Measurements from ENCODE around the gene UBN2. TPM values are rescaled to one million over a fixed set of nuclear protein-coding genes. Genes with fewer than 3 reads are reported as not detected.

The UBN2 gene
- polyA plus RNA-seq, 1 donor (not counting 4 experiments of a cell fraction or from before 2014, with no cell fraction given), result 3.0 TPM

DNA sequence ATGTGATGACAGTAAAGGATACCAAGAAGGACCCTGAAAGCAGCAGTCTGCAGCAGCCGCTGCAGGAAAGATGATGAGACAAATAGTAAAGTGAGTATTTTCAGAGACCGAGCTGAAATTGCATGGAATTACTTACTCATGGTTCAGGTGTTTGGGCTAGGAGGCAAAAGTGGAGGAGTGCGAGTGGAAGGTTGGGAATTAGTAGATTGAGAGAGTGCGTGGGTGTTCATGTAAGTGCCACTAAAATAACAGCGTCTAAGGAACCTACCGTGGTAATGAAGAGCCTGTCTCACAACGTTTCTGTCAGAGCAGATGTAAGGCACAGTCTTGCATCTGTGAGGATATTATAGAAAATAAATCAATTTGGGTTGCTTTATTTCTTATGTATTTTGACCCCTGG, 61.8 kb downstream of the UBN2 start:
- no peak for FAIRE-seq
- dilution Hi-C loops (cut with MboI; ENCODE audit: extremely low pct_ligation_motif_present, low sequenced_read_pairs), result no loop called here

DNA sequence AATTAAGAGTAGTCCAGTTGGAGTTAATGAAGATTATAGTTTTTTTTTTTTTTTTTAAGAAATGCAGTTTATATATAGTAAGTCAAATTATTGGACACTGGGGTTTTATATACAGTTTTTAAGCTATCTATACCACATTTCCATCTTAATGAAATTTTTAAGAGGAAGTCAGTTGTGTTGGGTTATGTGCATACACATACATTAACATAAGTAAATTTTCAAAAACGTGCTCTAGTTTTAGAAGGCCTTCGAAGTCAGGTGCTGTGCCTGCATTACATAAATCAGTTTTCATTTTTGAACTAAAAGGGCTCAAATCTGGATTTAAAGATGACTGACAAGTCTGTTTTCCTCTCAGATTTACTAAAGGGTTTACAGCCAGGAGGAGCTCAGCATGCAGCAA, 62.5 kb downstream of the UBN2 start:
- Histone ChIP-seq H3K27me3 (ENCODE audit: control insufficient read depth, extremely low read depth, insufficient read depth, low read length) (no peaks in the 10 kb centered on the region), H3K27ac (ENCODE audit: control insufficient read depth, insufficient read depth, low read length) (no peak overlapping the region), H3K9ac (ENCODE audit: control insufficient read depth, extremely low read depth, insufficient read depth, low read length) (no peak overlapping the region), H2AFZ (ENCODE audit: control insufficient read depth, low read length) (no peak overlapping the region), H3K79me2 (ENCODE audit: control insufficient read depth, insufficient read depth, low read length) (no peaks in the 10 kb centered on the region), H3K4me3 (ENCODE audit: control insufficient read depth in 2 of 3, extremely low read depth in 1 of 3, insufficient read depth in 2 of 3, low read depth in 1 of 3, low read length in 3 of 3) (no peak overlapping the region), H3K4me1 (ENCODE audit: control insufficient read depth, extremely low read depth, insufficient read depth, low read length) (no peaks in the 10 kb centered on the region), H3K4me2 (ENCODE audit: control insufficient read depth, extremely low read depth, insufficient read depth, low read depth, low read length) (no peak overlapping the region), H4K20me1 (ENCODE audit: control insufficient read depth, extremely low read depth, insufficient read depth, low read length) (no peaks in the 10 kb centered on the region), H3K9me3 (ENCODE audit: control insufficient read depth, low read depth, low read length) (no peaks in the 10 kb centered on the region), H3K9me1 (ENCODE audit: control insufficient read depth, extremely low read depth, insufficient read depth, low read length) (no peaks in the 10 kb centered on the region), H3K36me3 (ENCODE audit: control insufficient read depth in 2 of 2, extremely low read depth in 1 of 2, insufficient read depth in 2 of 2, low read length in 2 of 2) (peaks cover 2 to 3% of the 10 kb centered on the region in 2 experiments)
- TF ChIP-seq, protein P1, sequence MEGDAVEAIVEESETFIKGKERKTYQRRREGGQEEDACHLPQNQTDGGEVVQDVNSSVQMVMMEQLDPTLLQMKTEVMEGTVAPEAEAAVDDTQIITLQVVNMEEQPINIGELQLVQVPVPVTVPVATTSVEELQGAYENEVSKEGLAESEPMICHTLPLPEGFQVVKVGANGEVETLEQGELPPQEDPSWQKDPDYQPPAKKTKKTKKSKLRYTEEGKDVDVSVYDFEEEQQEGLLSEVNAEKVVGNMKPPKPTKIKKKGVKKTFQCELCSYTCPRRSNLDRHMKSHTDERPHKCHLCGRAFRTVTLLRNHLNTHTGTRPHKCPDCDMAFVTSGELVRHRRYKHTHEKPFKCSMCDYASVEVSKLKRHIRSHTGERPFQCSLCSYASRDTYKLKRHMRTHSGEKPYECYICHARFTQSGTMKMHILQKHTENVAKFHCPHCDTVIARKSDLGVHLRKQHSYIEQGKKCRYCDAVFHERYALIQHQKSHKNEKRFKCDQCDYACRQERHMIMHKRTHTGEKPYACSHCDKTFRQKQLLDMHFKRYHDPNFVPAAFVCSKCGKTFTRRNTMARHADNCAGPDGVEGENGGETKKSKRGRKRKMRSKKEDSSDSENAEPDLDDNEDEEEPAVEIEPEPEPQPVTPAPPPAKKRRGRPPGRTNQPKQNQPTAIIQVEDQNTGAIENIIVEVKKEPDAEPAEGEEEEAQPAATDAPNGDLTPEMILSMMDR (optimal IDR thresholded peaks at IDR 0.05 in 1 of 3, IDR thresholded peaks at IDR 0.05 in 1 of 3, conservative IDR thresholded peaks at IDR 0.05 in 1 of 3; ENCODE audit: extremely low read depth in 1 of 3, insufficient read depth in 2 of 3, low read length in 3 of 3), result no peak
- no peak for TF ChIP-seq EZH2 (IDR thresholded peaks at IDR 0.05; ENCODE audit: low read length)
- dilution Hi-C loops (cut with MboI; ENCODE audit: extremely low pct_ligation_motif_present, low sequenced_read_pairs), result no loop called here
- DNase-seq (ENCODE audit: low read depth, low spot score) (no peak), FAIRE-seq (no peak)

More for the DNA sequence above, 61.8 kb downstream of the UBN2 start:
- H3K9me1 ChIP-seq (ENCODE audit: control insufficient read depth, extremely low read depth, insufficient read depth, low read length), result no peaks in the 10 kb centered on the region
- peaks cover 2 to 3% of the 10 kb centered on the region in 2 experiments for H3K36me3 ChIP-seq (ENCODE audit: control insufficient read depth in 2 of 2, extremely low read depth in 1 of 2, insufficient read depth in 2 of 2, low read length in 2 of 2)
- H3K9me3 ChIP-seq (ENCODE audit: control insufficient read depth, low read depth, low read length), result no peaks in the 10 kb centered on the region
- no peaks in the 10 kb centered on the region for H3K27me3 ChIP-seq (ENCODE audit: control insufficient read depth, extremely low read depth, insufficient read depth, low read length)
- DNase-seq (ENCODE audit: low read depth, low spot score), result no peak
- TF ChIP-seq EZH2 (IDR thresholded peaks at IDR 0.05; ENCODE audit: low read length), result no peak
- no peak overlapping the region for H3K27ac ChIP-seq (ENCODE audit: control insufficient read depth, insufficient read depth, low read length)
- no peaks in the 10 kb centered on the region for H3K79me2 ChIP-seq (ENCODE audit: control insufficient read depth, insufficient read depth, low read length)
- H3K4me3 ChIP-seq (ENCODE audit: control insufficient read depth in 2 of 3, extremely low read depth in 1 of 3, insufficient read depth in 2 of 3, low read depth in 1 of 3, low read length in 3 of 3), result no peak overlapping the region
- no peak overlapping the region for H3K4me2 ChIP-seq (ENCODE audit: control insufficient read depth, extremely low read depth, insufficient read depth, low read depth, low read length)
- no peaks in the 10 kb centered on the region for H4K20me1 ChIP-seq (ENCODE audit: control insufficient read depth, extremely low read depth, insufficient read depth, low read length)
- H2AFZ ChIP-seq (ENCODE audit: control insufficient read depth, low read length), result no peak overlapping the region
- H3K4me1 ChIP-seq (ENCODE audit: control insufficient read depth, extremely low read depth, insufficient read depth, low read length), result no peaks in the 10 kb centered on the region
- no peak overlapping the region for H3K9ac ChIP-seq (ENCODE audit: control insufficient read depth, extremely low read depth, insufficient read depth, low read length)

DNA sequence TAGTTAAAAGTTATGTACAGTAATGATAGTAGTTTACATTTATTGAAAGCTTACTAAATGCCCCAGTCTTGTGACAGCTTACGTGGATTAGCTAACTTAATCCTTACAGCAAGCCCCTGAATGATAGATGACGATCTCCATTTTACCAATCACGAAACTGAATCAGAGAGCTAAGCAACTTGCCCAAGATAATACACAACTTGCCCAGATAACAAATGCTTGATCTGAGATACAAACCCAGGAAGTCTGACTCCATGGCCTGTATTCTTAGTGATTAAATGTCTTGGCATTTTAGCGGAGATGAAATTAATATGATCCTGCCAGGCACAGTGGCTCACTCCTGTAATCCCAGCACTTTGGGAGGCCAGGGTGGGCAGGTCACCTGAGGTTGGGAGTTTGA, 63.2 kb downstream of the UBN2 start:
- H3K27me3 ChIP-seq (ENCODE audit: control insufficient read depth, extremely low read depth, insufficient read depth, low read length), result no peaks in the 10 kb centered on the region
- TF ChIP-seq, protein P1 (optimal IDR thresholded peaks at IDR 0.05 in 1 of 3, IDR thresholded peaks at IDR 0.05 in 1 of 3, conservative IDR thresholded peaks at IDR 0.05 in 1 of 3; ENCODE audit: extremely low read depth in 1 of 3, insufficient read depth in 2 of 3, low read length in 3 of 3), result no peak
- FAIRE-seq (no peak), DNase-seq (ENCODE audit: low read depth, low spot score) (no peak)
- H3K9ac ChIP-seq (ENCODE audit: control insufficient read depth, extremely low read depth, insufficient read depth, low read length), result no peak overlapping the region
- H3K9me3 ChIP-seq (ENCODE audit: control insufficient read depth, low read depth, low read length), result no peaks in the 10 kb centered on the region
- no peak overlapping the region for H3K4me2 ChIP-seq (ENCODE audit: control insufficient read depth, extremely low read depth, insufficient read depth, low read depth, low read length)
- H3K27ac ChIP-seq (ENCODE audit: control insufficient read depth, insufficient read depth, low read length), result no peak overlapping the region
- no peak overlapping the region for H2AFZ ChIP-seq (ENCODE audit: control insufficient read depth, low read length)
- no peak overlapping the region for H3K4me3 ChIP-seq (ENCODE audit: control insufficient read depth in 2 of 3, extremely low read depth in 1 of 3, insufficient read depth in 2 of 3, low read depth in 1 of 3, low read length in 3 of 3)
- H4K20me1 ChIP-seq (ENCODE audit: control insufficient read depth, extremely low read depth, insufficient read depth, low read length), result no peaks in the 10 kb centered on the region
- H3K4me1 ChIP-seq (ENCODE audit: control insufficient read depth, extremely low read depth, insufficient read depth, low read length), result no peaks in the 10 kb centered on the region
- H3K79me2 ChIP-seq (ENCODE audit: control insufficient read depth, insufficient read depth, low read length), result no peaks in the 10 kb centered on the region
- peaks cover 2 to 3% of the 10 kb centered on the region in 2 experiments for H3K36me3 ChIP-seq (ENCODE audit: control insufficient read depth in 2 of 2, extremely low read depth in 1 of 2, insufficient read depth in 2 of 2, low read length in 2 of 2)
- no peaks in the 10 kb centered on the region for H3K9me1 ChIP-seq (ENCODE audit: control insufficient read depth, extremely low read depth, insufficient read depth, low read length)
- dilution Hi-C loops (cut with MboI; ENCODE audit: extremely low pct_ligation_motif_present, low sequenced_read_pairs), result no loop called here

Data from keratinocyte (primary cell).